ENCODE results near the gene LGI4. TPM values are rescaled to one million over a fixed set of nuclear protein-coding genes. Genes with fewer than 3 reads are reported as not detected.

Gene LGI4
- polyA plus RNA-seq, 2 of the 4 experiments (the other 2 are of a cell fraction) = 0.06 to 0.09 TPM

GRCh38 chr19:35085947-35086346 is 48.9 kb downstream of the LGI4 start:
- ChIA-PET POLR2A (no interaction called here), CTCF (interaction anchor here (0.9 to 9.9 kb wide), 13 partner anchors 10 to 113 kb away, joined by 3 to 102 read pairs (median 10); partner anchors contain the start of genes FXYD3 and LGI4)
- H3K9me3 ChIP-seq = peaks cover 5% of the 10 kb centered on the region; the same call in 1 of the 3 replicates
- no peak overlapping the region for H3K27ac ChIP-seq
- ATAC-seq (no peak), DNase-seq (ENCODE audit: low read depth in 1 of 2, low spot score in 1 of 2) (no peak), FAIRE-seq (no peak)
- H3K4me1 ChIP-seq = peaks cover 11% of the 10 kb centered on the region; the same call in 2 of the 3 replicates
- no peak for TF ChIP-seq RARB (CRISPR knock-in tag; IDR thresholded peaks at IDR 0.05)
- TF ChIP-seq NR3C1 (IDR thresholded peaks at IDR 0.05) = no peak
- no peak for TF ChIP-seq NPAS2 (CRISPR knock-in tag; IDR thresholded peaks at IDR 0.05; ENCODE audit: borderline replicate concordance)
- TF ChIP-seq POLR2AphosphoS2 (conservative IDR thresholded peaks at IDR 0.05; ENCODE audit: low read length) = no peak
- TF ChIP-seq ZNF302 (CRISPR knock-in tag; IDR thresholded peaks at IDR 0.05) = no peak
- no peak for TF ChIP-seq BHLHE40 (IDR thresholded peaks at IDR 0.05; ENCODE audit: low read depth, low read length)
- no peak for TF ChIP-seq JUNB (IDR thresholded peaks at IDR 0.05)
- 68% methylated on average over 6 of the region's 6 CpGs for WGBS (ENCODE audit: missing lambda C conversion rate)
- H3K4me2 ChIP-seq = no peak overlapping the region
- no peak overlapping the region for H3K4me3 ChIP-seq

GRCh38 chr19:35084509-35084762 is 50.4 kb downstream of the LGI4 start:
- DNase-seq (ENCODE audit: low read depth in 1 of 2, low spot score in 1 of 2) = no peak
- peaks cover 8% of the 10 kb centered on the region; the same call in 2 of the 3 replicates for H3K4me1 ChIP-seq
- peaks cover 5% of the 10 kb centered on the region; the same call in 1 of the 3 replicates for H3K9me3 ChIP-seq
- CTCF ChIA-PET = interaction anchor here (0.7 to 9.9 kb wide), 9 partner anchors 7 to 112 kb away, joined by 3 to 102 read pairs (median 8); partner anchors contain the start of genes FXYD3 and LGI4
- no peak for ATAC-seq
- POLR2A ChIA-PET = no interaction called here
- TF ChIP-seq E2F6 (IDR thresholded peaks at IDR 0.05; ENCODE audit: borderline replicate concordance, low read depth) (no peak), HDAC2 (IDR thresholded peaks at IDR 0.05) (no peak), ESRRA (IDR thresholded peaks at IDR 0.05; ENCODE audit: borderline replicate concordance, low read length) (no peak)
- H3K4me3 ChIP-seq = no peak overlapping the region
- no peak overlapping the region for H3K4me2 ChIP-seq
- FAIRE-seq = no peak
- 60% methylated on average over 3 of the region's 3 CpGs for WGBS (ENCODE audit: missing lambda C conversion rate)
- H3K27ac ChIP-seq = no peak overlapping the region

GRCh38 chr19:35083691-35084508 is 51.0 kb downstream of the LGI4 start:
- H3K4me2 ChIP-seq = no peak overlapping the region
- ChIA-PET POLR2A (no interaction called here), CTCF (interaction anchor here (0.7 to 9.9 kb wide), 12 partner anchors 8 to 111 kb away, joined by 3 to 102 read pairs (median 6); partner anchors contain the start of genes FXYD3 and LGI4)
- peaks cover 5% of the 10 kb centered on the region; the same call in 1 of the 3 replicates for H3K9me3 ChIP-seq
- FAIRE-seq (no peak), ATAC-seq (no peak), DNase-seq (ENCODE audit: low read depth in 1 of 2, low spot score in 1 of 2) (no peak)
- peaks cover 8% of the 10 kb centered on the region; the same call in 2 of the 3 replicates for H3K4me1 ChIP-seq
- WGBS (ENCODE audit: missing lambda C conversion rate) = 57% methylated on average over 15 of the region's 15 CpGs
- no peak for TF ChIP-seq TFCP2L1 (CRISPR knock-in tag; IDR thresholded peaks at IDR 0.05)
- TF ChIP-seq REST (IDR thresholded peaks at IDR 0.05) = no peak
- no peak for TF ChIP-seq SREBF2 (IDR thresholded peaks at IDR 0.05)
- no peak for TF ChIP-seq FOSL2 (IDR thresholded peaks at IDR 0.05)
- TF ChIP-seq FOSL2 (CRISPR knock-in tag; IDR thresholded peaks at IDR 0.05) = no peak
- no peak for TF ChIP-seq PHF8 (IDR thresholded peaks at IDR 0.05; ENCODE audit: borderline replicate concordance, low read depth)
- no peak for TF ChIP-seq CEBPB (IDR thresholded peaks at IDR 0.05)
- TF ChIP-seq USF2 (IDR thresholded peaks at IDR 0.05) = no peak
- no peak for TF ChIP-seq CHD4 (IDR thresholded peaks at IDR 0.05; ENCODE audit: borderline replicate concordance)
- no peak for TF ChIP-seq JUNB (IDR thresholded peaks at IDR 0.05)
- no peak for TF ChIP-seq HDAC2 (IDR thresholded peaks at IDR 0.05)
- no peak for TF ChIP-seq ZSCAN20 (CRISPR knock-in tag; IDR thresholded peaks at IDR 0.05)
- TF ChIP-seq RARB (CRISPR knock-in tag; IDR thresholded peaks at IDR 0.05) = no peak
- TF ChIP-seq NR3C1 (IDR thresholded peaks at IDR 0.05) = no peak
- H3K4me3 ChIP-seq = no peak overlapping the region
- H3K27ac ChIP-seq = no peak overlapping the region

Measured in A549 (cell line).